Measurements from ENCODE around the gene MIPOL1. TPM values are rescaled to one million over a fixed set of nuclear protein-coding genes. Genes with fewer than 3 reads are reported as not detected.
"Not testable (repeated sequence)": the region's sequence is repeated elsewhere in the genome, so short reads cannot be mapped to it uniquely, and the experiment has no call there.

Gene MIPOL1
- total RNA-seq, 1 donor from 2014 or later: 14.6 TPM

- no peak for DNase-seq (ENCODE audit: extremely low spot score, unreplicated experiment)
- H3K27ac Mint-ChIP-seq (ENCODE audit: unreplicated experiment): no peak overlapping the region
- H3K27me3 Mint-ChIP-seq (ENCODE audit: unreplicated experiment): no peaks in the 10 kb centered on the region
- no peak overlapping the region for H3K4me3 Mint-ChIP-seq (ENCODE audit: unreplicated experiment)
- TF ChIP-seq CTCF (IDR thresholded peaks at IDR 0.05): no peak
- H3K36me3 Mint-ChIP-seq (ENCODE audit: unreplicated experiment): peaks cover 7% of the 10 kb centered on the region
- no peaks in the 10 kb centered on the region for H3K4me1 Mint-ChIP-seq (ENCODE audit: unreplicated experiment)
- no peaks in the 10 kb centered on the region for H3K9me3 Mint-ChIP-seq (ENCODE audit: unreplicated experiment)
Observed at GRCh38 chr14:37284760-37285159, 87.0 kb downstream of the MIPOL1 start.

GRCh38 chr14:37285220-37285619 lies 87.5 kb downstream of the MIPOL1 start:
- no peak for TF ChIP-seq CTCF (IDR thresholded peaks at IDR 0.05)
- no peak overlapping the region for H3K4me3 Mint-ChIP-seq (ENCODE audit: unreplicated experiment)
- no peak for DNase-seq (ENCODE audit: extremely low spot score, unreplicated experiment)
- peaks cover 10% of the 10 kb centered on the region for H3K36me3 Mint-ChIP-seq (ENCODE audit: unreplicated experiment)
- H3K27ac Mint-ChIP-seq (ENCODE audit: unreplicated experiment): no peak overlapping the region
- H3K27me3 Mint-ChIP-seq (ENCODE audit: unreplicated experiment): no peaks in the 10 kb centered on the region
- no peaks in the 10 kb centered on the region for H3K4me1 Mint-ChIP-seq (ENCODE audit: unreplicated experiment)
- no peaks in the 10 kb centered on the region for H3K9me3 Mint-ChIP-seq (ENCODE audit: unreplicated experiment)

DNA sequence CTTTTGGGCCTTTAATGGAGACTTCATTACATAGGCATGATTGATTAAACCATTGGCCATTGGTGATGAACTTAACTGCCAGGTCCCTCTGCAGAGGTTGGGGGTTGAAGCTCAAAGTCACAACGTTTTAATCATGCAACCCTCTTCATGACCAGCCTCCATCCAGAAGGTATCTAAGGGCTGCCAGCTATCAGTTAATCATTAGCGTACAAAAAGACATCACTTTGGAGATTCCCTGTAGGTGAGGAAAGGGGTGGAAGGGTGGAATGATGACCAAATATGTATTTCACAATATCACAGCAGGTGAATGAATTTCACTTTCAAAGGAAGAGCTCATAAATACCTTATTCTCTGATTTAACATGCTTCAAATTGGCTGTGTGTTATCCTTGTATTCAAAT lies 92.0 kb downstream of the MIPOL1 start:
- Mint-ChIP-seq H3K4me3 (ENCODE audit: unreplicated experiment) (no peak overlapping the region), H3K36me3 (ENCODE audit: unreplicated experiment) (peaks cover 34% of the 10 kb centered on the region), H3K4me1 (ENCODE audit: unreplicated experiment) (no peaks in the 10 kb centered on the region), H3K27me3 (ENCODE audit: unreplicated experiment) (no peaks in the 10 kb centered on the region), H3K9me3 (ENCODE audit: unreplicated experiment) (peaks cover 8% of the 10 kb centered on the region), H3K27ac (ENCODE audit: unreplicated experiment) (no peak overlapping the region)
- TF ChIP-seq CTCF (IDR thresholded peaks at IDR 0.05): no peak
- no peak for DNase-seq (ENCODE audit: extremely low spot score, unreplicated experiment)

- DNase-seq (ENCODE audit: extremely low spot score, unreplicated experiment): not testable (repeated sequence)
Observed at GRCh38 chr14:37295262-37295661, 97.5 kb downstream of the MIPOL1 start.

DNA sequence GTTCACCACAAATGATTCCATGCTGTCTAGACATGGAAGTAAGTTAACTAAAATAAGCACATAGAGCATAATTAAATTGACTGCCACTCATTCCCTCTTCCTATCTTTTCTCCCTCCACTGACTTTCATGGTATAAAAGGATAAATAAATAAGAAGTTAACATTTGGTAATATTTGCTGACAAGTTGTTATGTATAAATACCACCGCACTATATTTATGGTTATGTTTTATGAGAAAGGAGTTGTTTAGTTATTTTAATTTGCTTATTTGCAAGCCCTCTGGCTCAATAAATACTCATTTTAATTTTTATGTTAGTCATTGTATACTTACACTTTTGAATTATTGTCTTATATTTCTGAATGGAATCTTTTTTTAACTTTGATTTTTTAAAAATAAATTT lies 113.5 kb downstream of the MIPOL1 start:
- no peak for TF ChIP-seq CTCF (IDR thresholded peaks at IDR 0.05)
- Mint-ChIP-seq H3K27ac (ENCODE audit: unreplicated experiment) (no peak overlapping the region), H3K4me3 (ENCODE audit: unreplicated experiment) (no peak overlapping the region), H3K9me3 (ENCODE audit: unreplicated experiment) (no peaks in the 10 kb centered on the region), H3K27me3 (ENCODE audit: unreplicated experiment) (no peaks in the 10 kb centered on the region), H3K36me3 (ENCODE audit: unreplicated experiment) (peaks cover 9% of the 10 kb centered on the region), H3K4me1 (ENCODE audit: unreplicated experiment) (no peaks in the 10 kb centered on the region)
- no peak for DNase-seq (ENCODE audit: extremely low spot score, unreplicated experiment)

More at GRCh38 chr14:37295262-37295661, 97.5 kb downstream of the MIPOL1 start:
- H3K27ac Mint-ChIP-seq (ENCODE audit: unreplicated experiment); H3K27me3 Mint-ChIP-seq (ENCODE audit: unreplicated experiment); H3K4me1 Mint-ChIP-seq (ENCODE audit: unreplicated experiment); H3K4me3 Mint-ChIP-seq (ENCODE audit: unreplicated experiment): not testable (repeated sequence)
- peaks cover 31% of the 10 kb centered on the region for H3K36me3 Mint-ChIP-seq (ENCODE audit: unreplicated experiment)
- peaks cover 18% of the 10 kb centered on the region for H3K9me3 Mint-ChIP-seq (ENCODE audit: unreplicated experiment)

DNA sequence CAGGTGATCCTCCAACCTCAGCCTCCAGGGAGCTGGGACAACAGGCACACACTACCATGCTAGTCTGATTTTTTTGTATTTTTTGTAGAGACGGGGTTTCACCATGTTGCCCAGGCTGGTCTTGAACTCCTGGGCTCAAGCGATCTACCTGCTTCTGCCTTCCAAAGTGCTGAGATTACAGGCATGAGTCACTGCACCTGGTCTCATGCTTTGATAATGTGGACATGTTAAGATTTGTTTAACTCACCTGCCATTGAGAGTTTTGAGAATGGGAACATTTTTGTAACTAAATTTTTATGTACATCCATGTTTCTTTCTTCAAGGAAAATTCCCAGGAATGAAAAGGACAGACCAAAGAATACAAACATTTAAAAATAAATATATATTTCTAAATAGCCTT lies 121.2 kb downstream of the MIPOL1 start:
- Mint-ChIP-seq H3K4me3 (ENCODE audit: unreplicated experiment) (no peak overlapping the region), H3K27ac (ENCODE audit: unreplicated experiment) (no peak overlapping the region), H3K4me1 (ENCODE audit: unreplicated experiment) (no peaks in the 10 kb centered on the region), H3K36me3 (ENCODE audit: unreplicated experiment) (peaks cover 2% of the 10 kb centered on the region), H3K27me3 (ENCODE audit: unreplicated experiment) (no peaks in the 10 kb centered on the region), H3K9me3 (ENCODE audit: unreplicated experiment) (peaks cover 9% of the 10 kb centered on the region)
- no peak for DNase-seq (ENCODE audit: extremely low spot score, unreplicated experiment)
- TF ChIP-seq CTCF (IDR thresholded peaks at IDR 0.05): no peak

Data from osteocyte (in vitro differentiated cells).